ENCODE measurements around the gene CLASP1. TPM values are rescaled to one million over a fixed set of nuclear protein-coding genes. Genes with fewer than 3 reads are reported as not detected.
A peak's percentile ranks its signal among the peaks of the same experiment; 100 is the strongest.
"Not testable (repeated sequence)": the region's sequence is repeated elsewhere in the genome, so short reads cannot be mapped to it uniquely, and the experiment has no call there.

Gene CLASP1
- total and polyA plus RNA-seq, 9 donors: 40.3 to 67.9 (median 51.7) TPM

DNA sequence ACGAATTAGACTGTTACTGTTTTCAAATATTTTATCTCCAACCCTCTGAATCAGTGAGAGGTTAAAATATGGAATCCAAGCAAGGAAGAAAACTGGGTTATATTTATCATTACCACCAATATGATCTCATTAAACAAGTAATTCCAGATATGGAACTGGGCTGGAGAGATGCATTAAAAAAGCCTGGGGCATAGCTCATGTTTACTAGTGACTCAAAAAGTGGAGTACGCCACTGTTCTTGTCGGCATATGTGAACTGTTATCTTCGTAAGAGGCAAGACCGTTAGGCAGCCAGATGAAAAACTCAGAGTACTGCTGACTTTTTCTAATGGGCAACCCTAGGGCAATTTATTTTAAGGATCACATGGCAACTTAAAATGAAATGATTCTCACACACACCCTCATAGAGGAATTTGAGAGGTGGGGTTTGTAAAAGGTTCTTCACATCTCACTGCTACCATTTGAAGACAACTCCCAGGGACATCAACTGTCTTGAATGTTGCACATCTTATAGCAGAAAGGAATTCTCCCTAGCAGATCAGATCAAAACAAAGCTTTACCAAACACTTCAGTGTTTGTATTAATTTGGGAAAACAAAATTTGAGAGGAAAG lies 259.1 kb downstream of the CLASP1 start:
- H3K27me3 ChIP-seq (ENCODE audit: control insufficient read depth, insufficient read depth, low read length): no peaks in the 10 kb centered on the region
- peaks cover 20% of the 10 kb centered on the region for H3K36me3 ChIP-seq (ENCODE audit: control insufficient read depth, insufficient read depth, low read length)
- no peak overlapping the region for H3K27ac ChIP-seq (ENCODE audit: low read length)
- no peak for DNase-seq
- 100% methylated on average over 2 of the region's 5 CpGs for WGBS (ENCODE audit: insufficient coverage)
- H3K4me3 ChIP-seq (ENCODE audit: low read length): no peak overlapping the region
- no peaks in the 10 kb centered on the region for H3K9me3 ChIP-seq (replicated peaks; ENCODE audit: control insufficient read depth, low read depth, low read length)
- no peaks in the 10 kb centered on the region for H3K4me1 ChIP-seq (ENCODE audit: control insufficient read depth, insufficient read depth, low read length)

DNA sequence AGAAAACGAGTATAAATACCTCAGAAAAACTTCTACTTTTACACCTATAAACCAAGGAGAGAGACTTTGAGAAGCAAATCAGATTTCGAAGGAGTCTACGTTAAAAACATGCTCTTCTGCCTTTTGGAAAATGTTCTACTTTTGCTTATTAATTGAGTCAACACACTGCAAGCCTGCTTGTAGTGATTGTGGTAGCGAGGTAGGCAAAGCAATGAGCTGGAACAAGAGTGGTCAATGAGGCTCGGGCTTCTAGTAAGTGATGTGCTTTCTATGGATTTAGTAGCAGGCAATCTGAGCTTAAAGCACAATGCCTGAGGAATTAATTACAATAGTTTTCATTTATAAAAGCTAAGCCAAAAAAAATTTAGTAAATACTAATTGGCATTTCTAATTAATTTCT lies 260.9 kb downstream of the CLASP1 start:
- no peak for DNase-seq
- Histone ChIP-seq H3K27ac (ENCODE audit: low read length) (no peak overlapping the region), H3K4me1 (ENCODE audit: control insufficient read depth, insufficient read depth, low read length) (no peaks in the 10 kb centered on the region), H3K9me3 (replicated peaks; ENCODE audit: control insufficient read depth, low read depth, low read length) (no peaks in the 10 kb centered on the region), H3K27me3 (ENCODE audit: control insufficient read depth, insufficient read depth, low read length) (no peaks in the 10 kb centered on the region), H3K4me3 (ENCODE audit: low read length) (no peak overlapping the region), H3K36me3 (ENCODE audit: control insufficient read depth, insufficient read depth, low read length) (peaks cover 21% of the 10 kb centered on the region)
- no CpG with 5 or more reads among the region's 5 CpGs for WGBS (ENCODE audit: insufficient coverage)

DNA sequence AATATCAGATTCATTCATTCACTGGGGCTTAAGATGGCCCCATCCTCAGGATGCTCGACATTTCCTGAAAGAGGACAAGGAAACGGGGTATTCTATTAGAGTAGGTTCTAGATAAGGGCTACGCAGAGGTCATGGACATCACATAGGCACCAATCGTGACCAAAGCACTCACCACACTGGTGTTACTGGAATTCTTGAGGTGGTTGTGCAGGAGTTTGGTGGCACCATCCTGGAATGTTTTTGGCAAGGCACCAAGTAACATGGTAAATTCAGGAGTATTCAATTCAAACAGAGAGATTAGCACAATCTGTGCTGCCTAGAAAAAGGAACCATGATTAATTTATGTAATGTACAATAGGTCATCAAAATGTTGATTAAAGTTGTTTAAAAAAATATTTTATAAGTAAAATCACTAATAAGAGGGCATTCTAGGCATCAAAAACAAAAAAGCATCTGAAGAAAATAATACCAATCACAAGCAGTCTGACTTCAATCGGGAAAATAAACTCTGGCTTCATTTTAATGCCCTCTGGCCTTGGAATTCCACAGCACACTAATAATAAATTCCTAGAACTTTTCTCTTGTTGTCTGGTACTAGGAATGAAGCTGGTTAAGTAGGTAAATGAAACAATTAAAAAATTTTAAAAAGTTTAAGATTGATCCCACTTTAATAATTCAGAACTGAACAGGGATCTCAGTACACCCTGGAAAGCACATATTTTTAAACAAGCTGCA lies 261.5 kb downstream of the CLASP1 start:
- Histone ChIP-seq H3K4me1 (ENCODE audit: control insufficient read depth, insufficient read depth, low read length) (no peaks in the 10 kb centered on the region), H3K27me3 (ENCODE audit: control insufficient read depth, insufficient read depth, low read length) (no peaks in the 10 kb centered on the region), H3K4me3 (ENCODE audit: low read length) (no peak overlapping the region), H3K27ac (ENCODE audit: low read length) (no peak overlapping the region), H3K36me3 (ENCODE audit: control insufficient read depth, insufficient read depth, low read length) (peaks cover 27% of the 10 kb centered on the region), H3K9me3 (replicated peaks; ENCODE audit: control insufficient read depth, low read depth, low read length) (no peaks in the 10 kb centered on the region)
- no peak for DNase-seq
- no CpG with 5 or more reads among the region's 5 CpGs for WGBS (ENCODE audit: insufficient coverage)

DNA sequence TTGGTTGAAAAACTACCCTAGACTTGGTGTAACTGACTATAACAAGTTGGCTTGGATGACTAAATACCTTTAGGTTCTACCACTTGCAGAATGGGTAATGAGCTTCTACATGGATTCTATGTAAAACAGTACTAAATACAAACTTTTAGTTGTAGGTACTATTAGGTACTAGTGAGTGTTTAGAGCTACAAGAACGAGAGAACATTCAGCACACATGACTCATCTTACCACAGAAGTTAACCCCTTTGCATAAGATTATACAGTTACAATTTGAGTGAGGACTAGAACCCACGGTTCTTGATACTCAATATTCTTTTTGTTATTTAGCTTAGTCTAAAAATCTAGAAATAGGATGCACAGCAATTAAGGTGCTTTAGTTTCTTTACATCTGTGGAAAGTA lies 262.6 kb downstream of the CLASP1 start:
- no CpG with 5 or more reads among the region's 2 CpGs for WGBS (ENCODE audit: insufficient coverage)
- no peak for DNase-seq
- H3K9me3 ChIP-seq (replicated peaks; ENCODE audit: control insufficient read depth, low read depth, low read length): no peaks in the 10 kb centered on the region
- no peaks in the 10 kb centered on the region for H3K4me1 ChIP-seq (ENCODE audit: control insufficient read depth, insufficient read depth, low read length)
- H3K27ac ChIP-seq (ENCODE audit: low read length): no peak overlapping the region
- no peaks in the 10 kb centered on the region for H3K27me3 ChIP-seq (ENCODE audit: control insufficient read depth, insufficient read depth, low read length)
- H3K4me3 ChIP-seq (ENCODE audit: low read length): no peak overlapping the region
- H3K36me3 ChIP-seq (ENCODE audit: control insufficient read depth, insufficient read depth, low read length): peaks cover 33% of the 10 kb centered on the region

DNA sequence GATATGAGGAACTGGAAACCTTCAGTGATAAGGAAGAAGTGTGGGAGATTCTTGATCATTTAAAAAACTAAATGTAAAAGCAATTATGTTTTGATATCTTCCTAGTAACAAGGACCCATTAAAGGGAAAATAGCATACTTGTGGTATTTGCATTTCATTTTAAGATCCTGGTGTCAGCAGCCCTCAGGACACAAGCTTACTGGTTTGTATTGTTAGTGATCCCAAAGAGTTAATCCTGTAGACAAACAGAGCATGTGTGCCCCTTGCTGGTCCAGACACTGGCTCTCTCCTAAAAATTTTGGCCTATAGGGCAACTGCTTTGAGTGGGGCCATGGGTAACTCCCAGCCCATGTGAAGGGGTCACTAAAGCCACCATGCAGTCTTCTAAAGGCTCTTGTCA lies 263.2 kb downstream of the CLASP1 start:
- H3K27me3 ChIP-seq (ENCODE audit: control insufficient read depth, insufficient read depth, low read length): no peaks in the 10 kb centered on the region
- H3K36me3 ChIP-seq (ENCODE audit: control insufficient read depth, insufficient read depth, low read length): peaks cover 37% of the 10 kb centered on the region
- no peak overlapping the region for H3K4me3 ChIP-seq (ENCODE audit: low read length)
- no peaks in the 10 kb centered on the region for H3K4me1 ChIP-seq (ENCODE audit: control insufficient read depth, insufficient read depth, low read length)
- no peak for DNase-seq
- H3K9me3 ChIP-seq (replicated peaks; ENCODE audit: control insufficient read depth, low read depth, low read length): no peaks in the 10 kb centered on the region
- H3K27ac ChIP-seq (ENCODE audit: low read length): no peak overlapping the region

DNA sequence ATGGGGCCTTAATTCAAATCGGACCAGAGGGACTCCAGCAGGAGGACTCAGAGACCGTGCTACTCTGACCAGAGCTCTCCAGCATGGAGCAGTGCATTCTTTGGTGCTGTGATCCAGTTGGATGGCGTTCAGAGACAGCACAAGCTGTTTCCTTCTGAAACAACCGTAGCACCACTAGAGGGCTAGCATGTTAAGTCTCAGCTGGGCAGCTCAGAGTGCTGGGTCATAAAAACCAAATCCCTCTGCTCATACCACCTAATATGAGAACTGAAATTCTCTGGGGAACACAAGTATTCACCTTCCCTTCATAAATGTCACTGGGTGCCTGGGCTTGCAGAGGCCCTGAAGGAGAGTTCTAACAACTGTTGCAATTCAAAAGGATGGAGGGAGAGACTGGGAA lies 266.5 kb downstream of the CLASP1 start:
- no peaks in the 10 kb centered on the region for H3K27me3 ChIP-seq (ENCODE audit: control insufficient read depth, insufficient read depth, low read length)
- DNase-seq: no peak
- 78% methylated on average over 3 of the region's 4 CpGs for WGBS (ENCODE audit: insufficient coverage)
- no peaks in the 10 kb centered on the region for H3K4me1 ChIP-seq (ENCODE audit: control insufficient read depth, insufficient read depth, low read length)
- no peak overlapping the region for H3K27ac ChIP-seq (ENCODE audit: low read length)
- H3K4me3 ChIP-seq (ENCODE audit: low read length): no peak overlapping the region
- H3K9me3 ChIP-seq (replicated peaks; ENCODE audit: control insufficient read depth, low read depth, low read length): no peaks in the 10 kb centered on the region
- H3K36me3 ChIP-seq (ENCODE audit: control insufficient read depth, insufficient read depth, low read length): peaks cover 48% of the 10 kb centered on the region

DNA sequence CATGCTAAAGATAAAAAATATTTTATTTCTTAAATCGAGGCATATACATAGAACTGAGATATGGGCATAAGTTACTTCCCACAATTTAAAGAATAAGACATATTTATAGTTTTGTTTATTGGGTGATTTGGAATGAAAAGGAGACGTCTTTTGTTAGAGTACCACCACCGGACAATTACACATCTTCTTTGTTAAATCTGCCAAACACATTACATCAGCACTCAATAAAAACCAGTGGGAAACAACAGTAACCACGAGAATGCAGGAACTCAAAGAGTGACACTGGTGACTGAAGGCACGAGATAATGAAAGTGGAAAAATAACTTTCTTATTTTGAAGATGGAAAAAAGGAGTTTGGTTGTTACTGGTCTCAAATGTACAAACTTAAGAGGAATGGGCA lies 271.6 kb downstream of the CLASP1 start:
- H3K36me3 ChIP-seq (ENCODE audit: control insufficient read depth, insufficient read depth, low read length): peaks cover 63% of the 10 kb centered on the region
- DNase-seq: no peak
- H3K9me3 ChIP-seq (replicated peaks; ENCODE audit: control insufficient read depth, low read depth, low read length): no peaks in the 10 kb centered on the region

DNA sequence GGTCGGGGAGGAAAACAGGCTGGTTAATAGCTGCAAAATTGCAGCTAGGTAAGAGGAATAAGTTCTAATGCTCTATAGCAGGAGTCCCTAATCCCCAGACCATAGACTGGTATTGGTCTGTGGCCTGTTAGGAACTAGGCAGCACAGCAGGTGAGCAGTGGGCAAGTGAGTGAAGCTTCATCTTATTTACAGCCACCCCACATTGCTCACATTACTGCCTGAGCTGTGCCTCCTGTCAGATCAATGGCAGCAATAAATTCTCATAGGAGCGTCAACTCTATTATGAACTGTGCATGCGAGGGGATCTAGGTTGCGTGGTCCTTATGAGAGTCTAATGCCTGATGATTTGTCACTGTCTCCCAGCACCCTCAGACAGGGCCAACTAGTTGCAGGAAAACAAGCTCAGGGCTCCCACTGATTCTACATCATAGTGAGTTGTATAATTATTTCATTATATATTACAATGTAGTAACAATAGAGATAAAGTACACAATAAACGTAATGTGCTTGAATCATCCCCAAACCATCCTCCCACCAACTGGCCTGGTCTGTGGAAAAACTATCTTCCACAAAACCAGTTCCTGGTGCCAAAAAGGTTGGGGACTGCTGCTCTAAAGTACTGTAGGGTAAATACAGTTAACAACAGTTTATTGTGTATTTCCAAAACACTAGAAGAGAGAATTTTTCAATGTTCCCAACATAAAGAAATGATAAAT lies 272.6 kb downstream of the CLASP1 start:
- 97% methylated on average over 4 of the region's 5 CpGs for WGBS (ENCODE audit: insufficient coverage)
- DNase-seq: peak; percentile 36
- H3K36me3 ChIP-seq (ENCODE audit: control insufficient read depth, insufficient read depth, low read length): peaks cover 62% of the 10 kb centered on the region

More for the DNA sequence above, 271.6 kb downstream of the CLASP1 start:
- H3K27me3 ChIP-seq (ENCODE audit: control insufficient read depth, insufficient read depth, low read length): no peaks in the 10 kb centered on the region
- H3K4me3 ChIP-seq (ENCODE audit: low read length): no peak overlapping the region
- no peaks in the 10 kb centered on the region for H3K4me1 ChIP-seq (ENCODE audit: control insufficient read depth, insufficient read depth, low read length)
- H3K27ac ChIP-seq (ENCODE audit: low read length): no peak overlapping the region
- no CpG with 5 or more reads among the region's 5 CpGs for WGBS (ENCODE audit: insufficient coverage)

DNA sequence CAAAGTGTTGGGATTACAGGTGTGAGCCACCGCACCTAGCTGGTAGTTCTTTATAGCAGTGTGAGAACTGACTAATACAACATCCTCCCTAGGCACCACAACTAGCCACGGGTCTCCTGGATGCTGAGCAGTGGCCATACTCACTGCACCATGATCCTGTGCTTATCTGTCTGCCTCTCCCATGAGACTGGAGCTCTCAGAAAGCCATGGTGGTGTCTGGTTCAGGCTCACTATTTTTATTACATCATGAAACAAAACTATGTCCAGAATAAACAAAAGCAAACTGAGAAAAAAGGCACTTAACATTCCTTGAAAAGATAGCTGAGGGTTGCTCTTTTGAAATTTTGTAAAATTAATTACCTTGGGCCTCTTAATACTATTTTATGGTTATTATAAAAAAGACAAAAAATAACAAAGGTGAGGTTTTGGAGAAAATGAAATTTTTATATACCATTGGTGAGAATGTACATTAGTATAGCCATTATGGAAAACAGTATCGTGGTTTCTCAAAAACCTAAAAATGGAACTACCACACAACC lies 273.6 kb downstream of the CLASP1 start:
- H3K4me3 ChIP-seq (ENCODE audit: low read length): no peak overlapping the region
- H3K36me3 ChIP-seq (ENCODE audit: control insufficient read depth, insufficient read depth, low read length): peaks cover 60% of the 10 kb centered on the region
- DNase-seq: no peak
- no peaks in the 10 kb centered on the region for H3K9me3 ChIP-seq (replicated peaks; ENCODE audit: control insufficient read depth, low read depth, low read length)
- no peak overlapping the region for H3K27ac ChIP-seq (ENCODE audit: low read length)
- no peaks in the 10 kb centered on the region for H3K27me3 ChIP-seq (ENCODE audit: control insufficient read depth, insufficient read depth, low read length)
- no peaks in the 10 kb centered on the region for H3K4me1 ChIP-seq (ENCODE audit: control insufficient read depth, insufficient read depth, low read length)
- WGBS (ENCODE audit: insufficient coverage): 93% methylated on average over 2 of the region's 3 CpGs

More for the DNA sequence above, 272.6 kb downstream of the CLASP1 start:
- H3K27ac ChIP-seq (ENCODE audit: low read length): no peak overlapping the region
- H3K4me1 ChIP-seq (ENCODE audit: control insufficient read depth, insufficient read depth, low read length): no peaks in the 10 kb centered on the region
- no peak overlapping the region for H3K4me3 ChIP-seq (ENCODE audit: low read length)
- no peaks in the 10 kb centered on the region for H3K27me3 ChIP-seq (ENCODE audit: control insufficient read depth, insufficient read depth, low read length)
- H3K9me3 ChIP-seq (replicated peaks; ENCODE audit: control insufficient read depth, low read depth, low read length): no peaks in the 10 kb centered on the region

DNA sequence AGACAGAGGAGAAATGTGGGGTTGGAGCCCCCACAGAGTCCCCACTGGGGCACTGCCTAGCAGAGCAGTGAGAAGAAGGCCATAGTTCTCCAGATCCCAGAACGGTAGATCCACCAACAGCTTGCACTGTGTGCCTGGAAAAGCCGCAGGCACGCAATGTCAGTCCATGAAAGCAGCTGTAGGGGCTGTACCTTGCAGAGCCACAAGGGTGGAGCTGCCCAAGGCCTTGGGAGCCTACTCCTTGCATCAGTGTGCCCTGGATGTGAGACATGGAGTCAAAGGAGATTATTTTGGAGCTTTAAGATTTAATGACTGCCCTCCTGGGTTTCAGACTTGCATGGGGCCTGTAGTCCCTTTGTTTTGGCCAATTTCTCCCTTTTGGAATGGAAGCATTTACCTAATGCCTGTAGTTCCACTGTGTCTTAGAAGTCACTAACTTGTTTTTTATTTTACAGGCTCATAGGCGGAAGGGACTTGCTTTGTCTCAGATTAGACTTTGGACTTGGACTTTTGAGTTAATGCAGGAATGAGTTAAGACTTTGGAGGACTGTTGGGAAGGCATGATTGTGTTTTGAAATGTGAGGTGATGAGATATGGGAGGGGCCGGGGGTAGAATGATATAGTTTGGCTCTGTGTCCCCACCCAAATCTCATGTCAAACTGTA lies 274.7 kb downstream of the CLASP1 start:
- not testable (repeated sequence) for DNase-seq; H3K9me3 ChIP-seq (replicated peaks; ENCODE audit: control insufficient read depth, low read depth, low read length); H3K4me3 ChIP-seq (ENCODE audit: low read length); H3K4me1 ChIP-seq (ENCODE audit: control insufficient read depth, insufficient read depth, low read length); H3K27me3 ChIP-seq (ENCODE audit: control insufficient read depth, insufficient read depth, low read length); H3K27ac ChIP-seq (ENCODE audit: low read length)
- peaks cover 62% of the 10 kb centered on the region for H3K36me3 ChIP-seq (ENCODE audit: control insufficient read depth, insufficient read depth, low read length)
- WGBS (ENCODE audit: insufficient coverage): 97% methylated on average over 4 of the region's 5 CpGs

All from muscle of leg (tissue), 11 donors.